AG09319 (cell line): ENCODE results near the gene ATP4B.

Experiments used
- DNase-seq: peaks from one replicate; pipeline ENCODE4 v3.0.0-alpha.2; 2010; ENCODE audit warnings: low read depth; ENCODE audit errors: extremely low read depth
- TF ChIP-seq, protein P1 (sequence below): IDR thresholded peaks from 2 replicates; pipeline ENCODE4 v1.5.1; 2011; ENCODE audit warnings: low read depth, mild to moderate bottlenecking, inconsistent platforms, low read length, moderate library complexity

Gene ATP4B

DNA sequence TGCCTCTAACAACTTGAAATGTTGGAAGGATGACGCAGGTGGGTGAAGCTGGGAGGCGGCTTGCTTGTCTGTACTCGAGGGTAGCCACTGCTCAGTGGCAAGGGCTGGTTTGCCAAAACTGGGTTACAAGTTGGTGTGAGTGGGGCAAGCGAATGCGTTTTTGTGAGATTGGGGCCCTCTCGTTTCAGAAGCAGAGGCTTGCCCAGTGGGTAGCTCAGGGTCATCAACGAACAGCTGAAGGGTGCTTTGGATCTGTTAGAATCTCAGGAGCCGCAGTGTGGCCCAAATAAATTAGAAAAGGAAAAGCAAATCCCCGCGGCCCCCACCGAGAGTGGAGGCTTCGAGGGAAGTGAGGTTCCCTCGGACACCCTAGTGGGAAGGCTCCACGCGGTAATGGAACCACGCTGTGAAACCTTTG, 7.3 kb downstream of the ATP4B start:
- TF ChIP-seq, protein P1, sequence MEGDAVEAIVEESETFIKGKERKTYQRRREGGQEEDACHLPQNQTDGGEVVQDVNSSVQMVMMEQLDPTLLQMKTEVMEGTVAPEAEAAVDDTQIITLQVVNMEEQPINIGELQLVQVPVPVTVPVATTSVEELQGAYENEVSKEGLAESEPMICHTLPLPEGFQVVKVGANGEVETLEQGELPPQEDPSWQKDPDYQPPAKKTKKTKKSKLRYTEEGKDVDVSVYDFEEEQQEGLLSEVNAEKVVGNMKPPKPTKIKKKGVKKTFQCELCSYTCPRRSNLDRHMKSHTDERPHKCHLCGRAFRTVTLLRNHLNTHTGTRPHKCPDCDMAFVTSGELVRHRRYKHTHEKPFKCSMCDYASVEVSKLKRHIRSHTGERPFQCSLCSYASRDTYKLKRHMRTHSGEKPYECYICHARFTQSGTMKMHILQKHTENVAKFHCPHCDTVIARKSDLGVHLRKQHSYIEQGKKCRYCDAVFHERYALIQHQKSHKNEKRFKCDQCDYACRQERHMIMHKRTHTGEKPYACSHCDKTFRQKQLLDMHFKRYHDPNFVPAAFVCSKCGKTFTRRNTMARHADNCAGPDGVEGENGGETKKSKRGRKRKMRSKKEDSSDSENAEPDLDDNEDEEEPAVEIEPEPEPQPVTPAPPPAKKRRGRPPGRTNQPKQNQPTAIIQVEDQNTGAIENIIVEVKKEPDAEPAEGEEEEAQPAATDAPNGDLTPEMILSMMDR: no peak
- DNase-seq: no peak

DNA sequence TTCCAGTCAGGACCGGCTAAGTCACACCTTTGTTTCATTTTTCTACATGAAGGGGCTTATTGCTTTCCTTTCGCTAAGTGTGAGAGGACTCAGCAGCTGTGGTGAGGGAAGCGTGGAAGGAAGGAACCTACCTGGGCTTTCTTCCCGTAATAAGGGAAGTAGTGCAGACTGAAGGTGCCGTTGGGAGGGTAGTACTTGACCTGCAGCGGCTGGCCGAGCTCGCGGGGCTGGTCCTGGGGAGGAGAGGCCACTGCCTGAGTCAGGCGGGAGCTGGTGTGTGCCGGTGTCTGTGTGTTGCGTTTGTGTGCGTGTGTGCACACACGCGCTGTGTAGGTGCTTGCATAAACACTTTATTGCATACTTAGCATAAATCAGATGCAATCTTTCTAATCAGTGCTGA, 7.7 kb downstream of the ATP4B start:
- TF ChIP-seq, protein P1: no peak
- no peak for DNase-seq

DNA sequence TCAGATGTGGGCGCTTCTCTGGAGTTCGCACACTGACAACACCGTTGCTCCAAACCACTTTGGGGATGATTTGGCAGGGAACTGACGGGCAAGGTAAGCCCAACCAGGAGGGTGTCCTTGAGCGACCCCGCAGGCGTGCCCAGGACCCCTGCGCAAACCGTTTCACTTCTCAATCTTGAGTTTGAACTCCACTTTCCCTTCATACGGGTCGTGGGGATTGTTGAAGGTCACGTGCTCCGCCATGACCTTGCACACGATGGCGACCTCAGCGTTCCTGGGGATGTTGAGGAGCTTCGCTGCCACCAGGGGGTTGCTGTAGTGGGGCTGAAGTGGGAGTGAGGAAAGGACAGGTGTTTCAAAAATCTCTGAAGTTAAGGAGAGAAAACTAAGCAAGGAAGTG, 8.8 kb downstream of the ATP4B start:
- TF ChIP-seq, protein P1: no peak
- no peak for DNase-seq

DNA sequence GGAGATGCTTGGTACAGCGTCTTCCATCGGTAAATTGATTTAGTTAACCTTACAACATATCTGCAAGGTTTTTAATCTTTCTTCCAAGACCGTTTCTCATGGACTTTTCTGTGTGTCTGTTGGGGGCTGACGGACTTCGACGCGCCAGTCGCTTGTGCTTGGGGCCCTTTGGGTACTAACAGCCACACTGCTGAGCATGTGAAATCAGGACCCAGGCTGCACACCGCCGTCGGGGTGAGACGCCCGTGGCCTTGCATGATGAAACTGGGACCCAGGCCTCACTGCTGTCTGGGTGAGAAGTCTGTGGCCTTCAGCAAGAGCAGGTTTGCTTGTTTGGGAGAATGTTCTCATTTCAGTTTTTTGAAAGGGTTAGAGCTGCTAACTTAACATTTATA, 9.8 kb downstream of the ATP4B start:
- TF ChIP-seq, protein P1: no peak
- DNase-seq: no peak

DNA sequence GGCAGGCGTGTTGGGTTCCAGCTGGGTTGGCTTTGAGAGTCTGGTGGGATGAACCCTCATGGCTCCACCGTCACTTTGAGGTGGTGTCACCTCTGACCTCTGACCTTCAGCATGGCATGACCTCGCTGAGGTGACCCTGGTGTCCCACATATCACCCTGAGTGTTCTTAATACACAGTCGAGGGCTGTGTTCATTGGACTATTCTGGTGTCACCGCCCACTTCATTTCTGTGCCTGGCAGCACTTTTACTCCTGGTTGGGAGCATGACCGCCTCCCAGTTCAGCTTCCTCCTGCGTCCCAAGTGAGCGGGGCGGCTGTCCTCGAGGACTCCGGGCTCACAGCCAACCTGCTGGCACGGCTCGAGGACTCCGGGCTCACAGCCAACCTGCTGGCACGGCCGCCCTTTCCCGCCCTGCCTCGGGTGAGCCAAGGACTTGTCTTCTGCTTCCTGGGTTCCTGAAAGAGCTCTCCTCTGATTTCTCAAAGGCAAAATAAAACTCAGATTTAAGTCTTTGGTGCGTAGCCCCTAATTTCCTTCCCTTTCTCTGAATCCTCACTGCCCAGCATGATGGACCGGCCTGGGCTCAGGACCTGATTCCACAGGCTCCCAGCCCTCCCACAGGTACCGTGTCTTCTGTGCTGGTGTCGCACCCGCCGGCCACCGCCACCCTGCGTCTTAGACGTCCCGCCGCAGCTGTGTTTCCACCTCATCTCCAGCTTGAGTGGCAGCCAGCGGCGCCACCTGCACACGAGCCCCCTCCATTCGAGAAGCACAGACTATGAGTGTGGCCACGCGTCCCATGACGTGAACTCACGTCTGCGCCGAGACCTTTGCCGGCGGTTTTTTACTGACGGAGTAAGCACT, 10.4 kb downstream of the ATP4B start:
- TF ChIP-seq, protein P1: no peak
- DNase-seq: no peak

DNA sequence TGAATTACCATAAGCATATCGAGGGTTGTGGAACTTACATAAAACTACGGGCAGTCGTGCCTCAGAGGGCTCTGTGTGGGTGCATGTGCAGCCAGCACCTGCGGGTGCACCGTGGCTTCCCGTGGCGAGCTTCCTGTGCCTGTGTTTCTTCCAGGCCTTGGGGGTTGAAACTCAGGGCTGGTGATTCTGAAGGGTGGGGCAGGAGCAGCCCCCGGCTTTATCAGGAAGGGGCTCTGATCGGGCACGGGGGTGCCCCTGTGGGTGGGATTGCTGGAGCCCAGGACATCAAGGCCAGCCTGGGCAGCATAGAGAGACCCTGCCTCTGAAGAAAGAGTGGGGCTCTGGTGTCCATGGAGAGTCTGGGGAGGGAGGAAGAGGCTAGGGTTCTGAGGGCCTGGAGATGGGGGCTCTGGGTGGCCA, 11.1 kb downstream of the ATP4B start:
- TF ChIP-seq, protein P1: no peak
- no peak for DNase-seq

DNA sequence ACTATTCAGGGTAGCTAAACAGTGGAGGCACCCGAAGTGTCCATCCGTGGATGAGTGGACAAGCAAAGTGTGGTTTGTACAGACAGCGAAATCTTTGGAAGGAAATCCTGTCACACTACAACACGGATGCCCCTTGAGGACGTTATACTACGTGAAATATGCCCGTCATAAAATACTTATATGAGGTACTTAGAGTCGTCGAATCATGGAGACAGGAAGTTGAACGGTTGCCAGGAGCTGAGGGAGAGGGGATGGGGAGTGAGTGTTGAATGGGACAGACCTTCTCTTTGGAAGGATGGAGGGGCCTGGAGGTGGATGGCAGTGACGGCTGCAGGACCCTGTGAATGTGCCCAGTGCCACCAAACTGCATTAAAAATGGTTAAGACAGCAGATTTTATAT, 11.6 kb downstream of the ATP4B start:
- DNase-seq: no peak
- TF ChIP-seq, protein P1: no peak
